K562 (cell line): ENCODE results near the gene DCP1B. TPM values are rescaled to one million over a fixed set of nuclear protein-coding genes. Genes with fewer than 3 reads are reported as not detected.

Experiments used
- ATAC-seq: fragments of 200-7000 bp; cut with Tn5 transposase; 3 replicates; pipeline ENCODE4 v1.9.1; 2020; ENCODE audit warnings: moderate library complexity
- BruUV-seq: library from RNA; stranded (reverse); fragments of 400-500 nt; replicated peaks from 2 replicates; lab custom pipeline; 2021; lab: Mats Ljungman, UMichigan
- CTCF ChIA-PET: fragments of 300-600 bp; formaldehyde crosslinking; extraction: SDS; loops from one replicate; lab custom pipeline; 2021; ENCODE audit warnings: low intra/inter-chr PET ratio; lab: Yijun Ruan, JAX
- POLR2A ChIA-PET: fragments of 300-600, 350-650 bp; sonication (Branson Sonifier 250); formaldehyde crosslinking; extraction: SDS; loops from one replicate; lab custom pipeline; 2021; ENCODE audit warnings: antibody characterized with exemption, inconsistent platforms; lab: Yijun Ruan, JAX
- DNase-seq, 4 experiments: peaks; one replicate each; pipeline versions ENCODE4 v3.0.0 to v3.0.0-alpha.2; 2011 to 2018; ENCODE audit warnings: low spot score in 3 of 4, mixed read lengths in 3 of 4; ENCODE audit errors: extremely low read depth in 1 of 4
- FAIRE-seq: peaks from 2 replicates; lab custom pipeline; 2011; peaks lifted over from hg19 to GRCh38; lab: Jason Lieb, UNC
- H2AFZ ChIP-seq: 2 replicates; pipeline ENCODE4 v1.6.0; 2011; ENCODE audit warnings: low read depth, low read length, control low read depth, inconsistent platforms
- H3K27ac ChIP-seq: fragments of 200-600 bp; 3 replicates; pipeline ENCODE4 v1.8.0; 2011; ENCODE audit warnings: low read depth, mild to moderate bottlenecking, control low read depth, inconsistent platforms, low read length, moderate library complexity, mixed read lengths; ENCODE audit errors: extremely low read depth
- H3K27me3 ChIP-seq, 2 experiments: fragments of 300-600 bp in 1 of 2; 2 replicates in 1 of 2; 3 replicates in 1 of 2; pipeline versions ENCODE4 v1.6.0 to v1.8.0; 2011; ENCODE audit warnings: inconsistent platforms in 2 of 2, low read length in 2 of 2, mild to moderate bottlenecking in 1 of 2, mixed read lengths in 1 of 2, moderate library complexity in 1 of 2; ENCODE audit not compliant: control insufficient read depth in 2 of 2, insufficient read depth in 2 of 2
- H3K36me3 ChIP-seq: fragments of 300-600 bp; 3 replicates; pipeline ENCODE4 v1.8.0; 2011; ENCODE audit warnings: mild to moderate bottlenecking, low read length, inconsistent platforms; ENCODE audit not compliant: control insufficient read depth, insufficient read depth
- H3K4me1 ChIP-seq, 2 experiments: fragments of 200-600 bp in 1 of 2; replicated peaks in 1 of 2; 2 replicates in 1 of 2; 3 replicates in 1 of 2; pipeline versions ENCODE4 v1.5.1 to v1.8.0; 2011; ENCODE audit warnings: inconsistent platforms in 2 of 2, low read length in 2 of 2, mild to moderate bottlenecking in 1 of 2, mixed read lengths in 1 of 2, moderate library complexity in 1 of 2; ENCODE audit not compliant: control insufficient read depth in 2 of 2, insufficient read depth in 2 of 2
- H3K4me2 ChIP-seq: 2 replicates; pipeline ENCODE4 v1.6.1; 2011; ENCODE audit warnings: low read length, control low read depth, inconsistent platforms, mixed read lengths; ENCODE audit not compliant: insufficient read depth
- H3K4me3 ChIP-seq: fragments of 200-600 bp; sonication (generic), shearing (Covaris generic); 2 replicates; pipeline ENCODE4 v1.5.1; 2016; ENCODE audit warnings: control low read depth, inconsistent platforms
- H3K79me2 ChIP-seq: fragments of 200-600 bp; 3 replicates; pipeline ENCODE4 v1.8.0; 2011; ENCODE audit warnings: low read length, inconsistent platforms; ENCODE audit not compliant: control insufficient read depth, insufficient read depth
- H3K9ac ChIP-seq, 2 experiments: 2 replicates each; pipeline versions ENCODE4 v1.6.0 to v1.6.1; 2011; ENCODE audit warnings: low read depth in 2 of 2, low read length in 2 of 2, control low read depth in 1 of 2, inconsistent platforms in 1 of 2, mild to moderate bottlenecking in 1 of 2, mixed read lengths in 1 of 2; ENCODE audit not compliant: insufficient read depth in 1 of 2
- H3K9me1 ChIP-seq: one replicate; pipeline ENCODE4 v1.6.0; 2011; ENCODE audit warnings: inconsistent platforms, mild to moderate bottlenecking, low read length, moderate library complexity; ENCODE audit not compliant: control insufficient read depth, insufficient read depth
- H3K9me3 ChIP-seq: replicated peaks from 2 replicates; pipeline ENCODE4 v1.5.1; 2011; ENCODE audit warnings: low read depth, low read length, inconsistent platforms; ENCODE audit not compliant: control insufficient read depth, insufficient read depth
- H4K20me1 ChIP-seq: replicated peaks from 2 replicates; pipeline ENCODE4 v1.6.1; 2011; ENCODE audit warnings: low read length, inconsistent platforms, mixed read lengths; ENCODE audit not compliant: control insufficient read depth, insufficient read depth
- SRSF1 ChIP-seq: fragments of 200-400 bp; formaldehyde crosslinking; IDR thresholded peaks from 2 replicates; pipeline ENCODE4 v1.6.1; 2017; ENCODE audit warnings: mild to moderate bottlenecking, low read depth, low read length, moderate library complexity
- WGBS: fragments of 100-300 bp; shearing (Covaris generic); methylation state at CpG from one replicate; pipeline ENCODE4 v1.1.6; 2016; ENCODE audit warnings: low coverage, mixed read lengths; ENCODE audit not compliant: insufficient coverage; ENCODE audit errors: missing lambda C conversion rate; 5-methylcytosine and 5-hydroxymethylcytosine counted together
- in situ Hi-C: fragments of 300-500 bp; cut with MboI; formaldehyde crosslinking; loops from 4 replicates; pipeline ENCODE4 v1.15.0; 2018; ENCODE audit warnings: inconsistent platforms, mixed read lengths
- intact Hi-C: fragments of 100-400 bp; cut with micrococcal nuclease; formaldehyde crosslinking; loops from 2 replicates; pipeline ENCODE4 v1.14.2; 2022
- polyA plus RNA-seq, 8 experiments: library from polyadenylated mRNA; depleted of rRNA in 4 of 8; stranded (reverse) in 5 of 8; unstranded in 3 of 8; fragments of >200 nt; fragmentation: Nextera tagmentation in 2 of 8; fragmentation: Illumina TruSeq in 1 of 8; extraction: Ambion mirVana in 2 of 8; extraction: Trizol in 1 of 8; gene quantifications; 2 replicates each; pipeline versions ENCODE4 v1.2.1 to v1.2.3, GENCODE V29; 2011 to 2014; ENCODE audit warnings: inconsistent platforms in 1 of 8, missing spikeins in 1 of 8
- total RNA-seq, 7 experiments: library from RNA; depleted of rRNA in 6 of 7; stranded (reverse); fragments of >200 nt in 6 of 7; fragmentation: Illumina TruSeq in 2 of 7; extraction: Trizol in 2 of 7; gene quantifications; 2 replicates each; pipeline versions ENCODE4 v1.2.1 to v1.2.3, GENCODE V29; 2011 to 2021; ENCODE audit warnings: low replicate concordance in 1 of 7
- TF ChIP-seq, protein P1 (sequence below): fragments of 450-650 bp; IDR thresholded peaks from 2 replicates; pipeline ENCODE4 v1.6.1; 2018; ENCODE audit not compliant: partially characterized antibody

Gene DCP1B
- total and polyA plus RNA-seq, 9 of the 15 experiments (the other 6 are each of a cell fraction or from before 2014, with no cell fraction given): 0.83 to 7.3 (median 3.4) TPM

DNA sequence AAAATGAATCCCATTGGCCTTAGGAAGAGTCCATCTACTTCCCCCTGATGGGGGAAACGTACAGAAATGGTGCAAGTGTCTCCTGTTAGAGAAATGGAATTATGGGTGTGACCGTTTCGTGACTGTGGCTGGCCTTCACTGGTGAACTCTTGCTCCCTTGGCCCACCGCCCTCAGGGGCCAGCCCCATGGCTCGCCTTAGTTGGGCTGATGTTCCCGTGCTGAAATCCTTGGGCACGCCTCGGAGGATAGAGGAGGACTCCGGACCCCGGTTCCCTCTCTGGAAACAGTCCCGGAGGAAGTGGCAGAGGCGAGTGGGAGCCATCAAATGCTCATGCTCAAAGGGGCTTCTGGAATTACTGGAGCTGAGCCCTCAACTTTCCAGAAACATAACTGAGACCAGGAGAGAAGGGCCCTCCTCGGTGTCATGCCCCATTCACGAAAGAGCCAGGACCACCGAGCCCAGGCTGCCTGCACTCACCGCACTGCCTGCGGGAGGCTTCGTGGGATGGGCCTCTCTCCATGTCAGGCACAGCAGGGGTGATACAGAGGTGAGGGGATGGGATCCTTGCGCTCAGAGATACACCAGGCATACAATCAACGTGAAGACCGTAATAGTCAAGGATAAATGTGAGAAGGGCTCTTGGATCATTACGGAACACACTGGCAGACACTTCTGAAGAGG, 75.7 kb downstream of the DCP1B start:
- H3K79me2 ChIP-seq: no peaks in the 10 kb centered on the region
- CTCF ChIA-PET: no interaction called here
- H3K4me1 ChIP-seq: peaks cover 0 to 15% of the 10 kb centered on the region in 2 experiments; a peak in 1 of 5 replicates
- POLR2A ChIA-PET: no interaction called here
- H2AFZ ChIP-seq: no peak overlapping the region
- H3K36me3 ChIP-seq: no peaks in the 10 kb centered on the region
- no peak overlapping the region for H3K27ac ChIP-seq
- in situ Hi-C loops (no loop called here), intact Hi-C loops (no loop called here)
- DNase-seq: no peak
- WGBS: 21% methylated on average over 20 of the region's 22 CpGs
- H4K20me1 ChIP-seq: no peaks in the 10 kb centered on the region; the same call in 1 of the 2 replicates
- no TSS peak for BruUV-seq
- peaks cover 0 to 53% of the 10 kb centered on the region in 2 experiments; a peak in 2 of 5 replicates for H3K27me3 ChIP-seq
- H3K9me3 ChIP-seq: no peaks in the 10 kb centered on the region
- FAIRE-seq: no peak
- H3K4me2 ChIP-seq: no peak overlapping the region
- H3K4me3 ChIP-seq: no peak overlapping the region
- no peak for ATAC-seq
- TF ChIP-seq, protein P1, sequence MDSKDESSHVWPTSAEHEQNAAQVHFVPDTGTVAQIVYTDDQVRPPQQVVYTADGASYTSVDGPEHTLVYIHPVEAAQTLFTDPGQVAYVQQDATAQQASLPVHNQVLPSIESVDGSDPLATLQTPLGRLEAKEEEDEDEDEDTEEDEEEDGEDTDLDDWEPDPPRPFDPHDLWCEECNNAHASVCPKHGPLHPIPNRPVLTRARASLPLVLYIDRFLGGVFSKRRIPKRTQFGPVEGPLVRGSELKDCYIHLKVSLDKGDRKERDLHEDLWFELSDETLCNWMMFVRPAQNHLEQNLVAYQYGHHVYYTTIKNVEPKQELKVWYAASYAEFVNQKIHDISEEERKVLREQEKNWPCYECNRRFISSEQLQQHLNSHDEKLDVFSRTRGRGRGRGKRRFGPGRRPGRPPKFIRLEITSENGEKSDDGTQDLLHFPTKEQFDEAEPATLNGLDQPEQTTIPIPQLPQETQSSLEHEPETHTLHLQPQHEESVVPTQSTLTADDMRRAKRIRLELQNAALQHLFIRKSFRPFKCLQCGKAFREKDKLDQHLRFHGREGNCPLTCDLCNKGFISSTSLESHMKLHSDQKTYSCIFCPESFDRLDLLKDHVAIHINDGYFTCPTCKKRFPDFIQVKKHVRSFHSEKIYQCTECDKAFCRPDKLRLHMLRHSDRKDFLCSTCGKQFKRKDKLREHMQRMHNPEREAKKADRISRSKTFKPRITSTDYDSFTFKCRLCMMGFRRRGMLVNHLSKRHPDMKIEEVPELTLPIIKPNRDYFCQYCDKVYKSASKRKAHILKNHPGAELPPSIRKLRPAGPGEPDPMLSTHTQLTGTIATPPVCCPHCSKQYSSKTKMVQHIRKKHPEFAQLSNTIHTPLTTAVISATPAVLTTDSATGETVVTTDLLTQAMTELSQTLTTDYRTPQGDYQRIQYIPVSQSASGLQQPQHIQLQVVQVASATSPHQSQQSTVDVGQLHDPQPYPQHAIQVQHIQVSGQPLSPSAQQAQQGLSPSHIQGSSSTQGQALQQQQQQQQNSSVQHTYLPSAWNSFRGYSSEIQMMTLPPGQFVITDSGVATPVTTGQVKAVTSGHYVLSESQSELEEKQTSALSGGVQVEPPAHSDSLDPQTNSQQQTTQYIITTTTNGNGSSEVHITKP: peak; percentile 73
- no peak for TF ChIP-seq SRSF1
- no peaks in the 10 kb centered on the region for H3K9me1 ChIP-seq
- H3K9ac ChIP-seq: no peak overlapping the region
